ENCODE results near the gene ZP3.

DNA sequence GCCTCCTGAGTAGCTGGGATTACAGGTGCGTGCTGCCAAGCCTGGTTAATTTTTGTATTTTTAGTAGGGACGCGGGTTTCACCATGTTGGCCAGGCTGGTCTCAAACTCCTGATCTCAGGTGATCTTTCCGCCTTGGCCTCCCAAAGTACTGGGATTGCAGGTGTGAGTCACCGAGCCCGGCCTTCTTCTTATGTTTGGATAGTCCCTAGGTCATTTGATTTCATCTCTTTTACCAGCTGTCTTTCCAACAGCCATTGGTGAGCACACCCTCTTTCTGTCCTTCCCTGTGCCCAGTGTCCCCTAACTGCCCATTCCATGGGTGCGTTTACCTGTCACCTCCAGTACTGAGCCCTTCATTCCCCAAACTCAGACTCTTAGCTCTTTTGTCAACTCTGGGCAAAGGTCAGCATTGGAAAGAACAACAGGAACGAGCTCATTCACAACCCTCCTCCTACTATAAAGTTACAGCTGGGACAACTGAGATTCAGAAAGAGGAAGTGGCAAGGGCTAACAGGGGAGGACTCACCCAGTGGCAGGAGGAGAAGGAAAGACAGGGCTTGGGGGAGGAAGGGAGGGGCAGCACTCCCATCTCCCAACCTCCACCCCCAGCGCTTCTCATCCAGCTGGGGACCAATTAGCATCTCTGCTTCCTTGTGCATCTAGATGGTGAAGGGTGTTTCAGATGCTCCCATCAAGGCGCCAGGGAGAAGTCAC is 20.8 kb upstream of the ZP3 start:
- TF ChIP-seq POLR2AphosphoS5 (IDR thresholded peaks at IDR 0.05; ENCODE audit: low read depth, low read length) (no peak), TEAD4 (IDR thresholded peaks at IDR 0.05; ENCODE audit: borderline replicate concordance, insufficient read depth) (no peak), USF1 (IDR thresholded peaks at IDR 0.05; ENCODE audit: borderline replicate concordance, low read depth) (no peak), TCF12 (IDR thresholded peaks at IDR 0.05) (no peak), RFX5 (IDR thresholded peaks at IDR 0.05; ENCODE audit: low read length) (no peak), EP300 (IDR thresholded peaks at IDR 0.05; ENCODE audit: borderline replicate concordance in 1 of 2, low read depth in 1 of 2, low read length in 1 of 2) (no peak), SIN3A (IDR thresholded peaks at IDR 0.05; ENCODE audit: borderline replicate concordance, low read depth, low read length) (no peak), SMC3 (IDR thresholded peaks at IDR 0.05; ENCODE audit: low read depth, low read length) (no peak), FOXM1 (IDR thresholded peaks at IDR 0.05; ENCODE audit: low read depth) (no peak), YY1 (IDR thresholded peaks at IDR 0.05; ENCODE audit: low read depth) (no peak), GABPA (IDR thresholded peaks at IDR 0.05; ENCODE audit: low read depth) (no peak), JUND (IDR thresholded peaks at IDR 0.05) (no peak)
- TF ChIP-seq, protein P1, sequence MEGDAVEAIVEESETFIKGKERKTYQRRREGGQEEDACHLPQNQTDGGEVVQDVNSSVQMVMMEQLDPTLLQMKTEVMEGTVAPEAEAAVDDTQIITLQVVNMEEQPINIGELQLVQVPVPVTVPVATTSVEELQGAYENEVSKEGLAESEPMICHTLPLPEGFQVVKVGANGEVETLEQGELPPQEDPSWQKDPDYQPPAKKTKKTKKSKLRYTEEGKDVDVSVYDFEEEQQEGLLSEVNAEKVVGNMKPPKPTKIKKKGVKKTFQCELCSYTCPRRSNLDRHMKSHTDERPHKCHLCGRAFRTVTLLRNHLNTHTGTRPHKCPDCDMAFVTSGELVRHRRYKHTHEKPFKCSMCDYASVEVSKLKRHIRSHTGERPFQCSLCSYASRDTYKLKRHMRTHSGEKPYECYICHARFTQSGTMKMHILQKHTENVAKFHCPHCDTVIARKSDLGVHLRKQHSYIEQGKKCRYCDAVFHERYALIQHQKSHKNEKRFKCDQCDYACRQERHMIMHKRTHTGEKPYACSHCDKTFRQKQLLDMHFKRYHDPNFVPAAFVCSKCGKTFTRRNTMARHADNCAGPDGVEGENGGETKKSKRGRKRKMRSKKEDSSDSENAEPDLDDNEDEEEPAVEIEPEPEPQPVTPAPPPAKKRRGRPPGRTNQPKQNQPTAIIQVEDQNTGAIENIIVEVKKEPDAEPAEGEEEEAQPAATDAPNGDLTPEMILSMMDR (IDR thresholded peaks at IDR 0.05) = no peak
- TF ChIP-seq, protein P2, sequence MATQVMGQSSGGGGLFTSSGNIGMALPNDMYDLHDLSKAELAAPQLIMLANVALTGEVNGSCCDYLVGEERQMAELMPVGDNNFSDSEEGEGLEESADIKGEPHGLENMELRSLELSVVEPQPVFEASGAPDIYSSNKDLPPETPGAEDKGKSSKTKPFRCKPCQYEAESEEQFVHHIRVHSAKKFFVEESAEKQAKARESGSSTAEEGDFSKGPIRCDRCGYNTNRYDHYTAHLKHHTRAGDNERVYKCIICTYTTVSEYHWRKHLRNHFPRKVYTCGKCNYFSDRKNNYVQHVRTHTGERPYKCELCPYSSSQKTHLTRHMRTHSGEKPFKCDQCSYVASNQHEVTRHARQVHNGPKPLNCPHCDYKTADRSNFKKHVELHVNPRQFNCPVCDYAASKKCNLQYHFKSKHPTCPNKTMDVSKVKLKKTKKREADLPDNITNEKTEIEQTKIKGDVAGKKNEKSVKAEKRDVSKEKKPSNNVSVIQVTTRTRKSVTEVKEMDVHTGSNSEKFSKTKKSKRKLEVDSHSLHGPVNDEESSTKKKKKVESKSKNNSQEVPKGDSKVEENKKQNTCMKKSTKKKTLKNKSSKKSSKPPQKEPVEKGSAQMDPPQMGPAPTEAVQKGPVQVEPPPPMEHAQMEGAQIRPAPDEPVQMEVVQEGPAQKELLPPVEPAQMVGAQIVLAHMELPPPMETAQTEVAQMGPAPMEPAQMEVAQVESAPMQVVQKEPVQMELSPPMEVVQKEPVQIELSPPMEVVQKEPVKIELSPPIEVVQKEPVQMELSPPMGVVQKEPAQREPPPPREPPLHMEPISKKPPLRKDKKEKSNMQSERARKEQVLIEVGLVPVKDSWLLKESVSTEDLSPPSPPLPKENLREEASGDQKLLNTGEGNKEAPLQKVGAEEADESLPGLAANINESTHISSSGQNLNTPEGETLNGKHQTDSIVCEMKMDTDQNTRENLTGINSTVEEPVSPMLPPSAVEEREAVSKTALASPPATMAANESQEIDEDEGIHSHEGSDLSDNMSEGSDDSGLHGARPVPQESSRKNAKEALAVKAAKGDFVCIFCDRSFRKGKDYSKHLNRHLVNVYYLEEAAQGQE (IDR thresholded peaks at IDR 0.05; ENCODE audit: low read depth, low read length) = no peak

Data from SK-N-SH (cell line).